H9 (cell line): Measurements from ENCODE around the gene RND1. TPM values are rescaled to one million over a fixed set of nuclear protein-coding genes. Genes with fewer than 3 reads are reported as not detected.

Source experiments
- DNase-seq: peaks from one replicate; pipeline ENCODE4 v3.0.0-alpha.2; 2017
- H2AFZ ChIP-seq: one replicate; pipeline ENCODE4 v1.6.1; 2013; ENCODE audit warnings: mild to moderate bottlenecking, low read length, control low read depth, moderate library complexity
- H2AK5ac ChIP-seq: 2 replicates; pipeline ENCODE4 v1.6.1; 2013; ENCODE audit warnings: low read length, control low read depth, mixed read lengths; ENCODE audit not compliant: insufficient read length
- H2BK120ac ChIP-seq: one replicate; pipeline ENCODE4 v1.6.1; 2013; ENCODE audit warnings: low read depth, mild to moderate bottlenecking, low read length, control low read depth, inconsistent platforms; ENCODE audit not compliant: poor library complexity, severe bottlenecking
- H2BK12ac ChIP-seq: 2 replicates; pipeline ENCODE4 v1.6.1; 2013; ENCODE audit warnings: low read length, control low read depth, mixed read lengths, low read depth; ENCODE audit not compliant: insufficient read length
- H2BK15ac ChIP-seq: 2 replicates; pipeline ENCODE4 v1.6.1; 2013; ENCODE audit warnings: low read depth, low read length, control low read depth
- H2BK20ac ChIP-seq: one replicate; pipeline ENCODE4 v1.6.1; 2013; ENCODE audit warnings: low read depth, mild to moderate bottlenecking, low read length, control low read depth, inconsistent platforms; ENCODE audit not compliant: poor library complexity, severe bottlenecking
- H2BK5ac ChIP-seq: 2 replicates; pipeline ENCODE4 v1.6.1; 2013; ENCODE audit warnings: low read length, control low read depth, mixed read lengths; ENCODE audit not compliant: insufficient read length
- H3K14ac ChIP-seq: 2 replicates; pipeline ENCODE4 v1.6.1; 2013; ENCODE audit warnings: low read length, control low read depth; ENCODE audit not compliant: insufficient read depth
- H3K18ac ChIP-seq: 2 replicates; pipeline ENCODE4 v1.6.1; 2013; ENCODE audit warnings: low read depth, mild to moderate bottlenecking, mixed read lengths, low read length, control low read depth; ENCODE audit not compliant: insufficient read length
- H3K23ac ChIP-seq: 2 replicates; pipeline ENCODE4 v1.6.1; 2013; ENCODE audit warnings: low read length, control low read depth, mixed read lengths, low read depth; ENCODE audit not compliant: insufficient read length
- H3K23me2 ChIP-seq: 2 replicates; pipeline ENCODE4 v1.6.1; 2013; ENCODE audit warnings: low read depth, mild to moderate bottlenecking, mixed read lengths, low read length, control low read depth; ENCODE audit not compliant: insufficient read length, poor library complexity, severe bottlenecking
- H3K27ac ChIP-seq: 2 replicates; pipeline ENCODE4 v1.5.1; 2013; ENCODE audit warnings: low read length, control low read depth, mixed read lengths, low read depth; ENCODE audit not compliant: insufficient read length
- H3K27me3 ChIP-seq: 2 replicates; pipeline ENCODE4 v1.6.1; 2013; ENCODE audit warnings: low read length, control low read depth, inconsistent platforms; ENCODE audit not compliant: insufficient read depth
- H3K4ac ChIP-seq: 2 replicates; pipeline ENCODE4 v1.6.1; 2013; ENCODE audit warnings: low read depth, mild to moderate bottlenecking, control low read depth, inconsistent platforms, low read length, moderate library complexity
- H3K4me1 ChIP-seq: 2 replicates; pipeline ENCODE4 v1.6.1; 2013; ENCODE audit warnings: low read length, control low read depth, inconsistent platforms; ENCODE audit not compliant: insufficient read depth
- H3K4me2 ChIP-seq: 2 replicates; pipeline ENCODE4 v1.6.1; 2013; ENCODE audit warnings: low read length, control low read depth, mixed read lengths; ENCODE audit not compliant: insufficient read length, insufficient read depth
- H3K56ac ChIP-seq: 2 replicates; pipeline ENCODE4 v1.6.1; 2013; ENCODE audit warnings: low read depth, mild to moderate bottlenecking, mixed read lengths, low read length, control low read depth; ENCODE audit not compliant: insufficient read length
- H3K79me1 ChIP-seq: 2 replicates; pipeline ENCODE4 v1.6.1; 2013; ENCODE audit warnings: low read depth, mild to moderate bottlenecking, moderate library complexity, low read length, control low read depth, inconsistent platforms; ENCODE audit not compliant: insufficient read depth, poor library complexity, severe bottlenecking
- H3K79me2 ChIP-seq: 2 replicates; pipeline ENCODE4 v1.6.1; 2013; ENCODE audit warnings: low read length, control low read depth, inconsistent platforms; ENCODE audit not compliant: insufficient read depth
- H3K9ac ChIP-seq: 2 replicates; pipeline ENCODE4 v1.6.1; 2013; ENCODE audit warnings: low read length, control low read depth, mixed read lengths; ENCODE audit not compliant: insufficient read length; ENCODE audit errors: extremely low read depth
- H3K9me3 ChIP-seq: one replicate; pipeline ENCODE4 v1.6.1; 2013; ENCODE audit warnings: low read depth, low read length, inconsistent platforms; ENCODE audit not compliant: control insufficient read depth
- H3T11ph ChIP-seq: one replicate; pipeline ENCODE4 v1.6.1; 2013; ENCODE audit warnings: mild to moderate bottlenecking, low read length, control low read depth, inconsistent platforms
- H4K20me1 ChIP-seq: one replicate; pipeline ENCODE4 v1.6.1; 2013; ENCODE audit not compliant: control insufficient read depth, insufficient read length, insufficient read depth
- H4K5ac ChIP-seq: 2 replicates; pipeline ENCODE4 v1.6.1; 2013; ENCODE audit warnings: low read depth, mild to moderate bottlenecking, mixed read lengths, low read length, control low read depth; ENCODE audit not compliant: insufficient read length
- H4K8ac ChIP-seq: replicated peaks from 2 replicates; pipeline ENCODE4 v1.6.1; 2013; ENCODE audit warnings: low read length, control low read depth, mixed read lengths, low read depth; ENCODE audit not compliant: insufficient read length
- H4K91ac ChIP-seq: 2 replicates; pipeline ENCODE4 v1.6.1; 2013; ENCODE audit warnings: low read depth, mild to moderate bottlenecking, moderate library complexity, mixed read lengths, low read length, control low read depth; ENCODE audit not compliant: insufficient read length
- H3K27ac Mint-ChIP-seq, 3 experiments: 2 replicates in 2 of 3; 3 replicates in 1 of 3; pipeline ENCODE4 v1.8.0; 2020 to 2021; ENCODE audit warnings: mixed read lengths in 3 of 3, mild to moderate bottlenecking in 1 of 3, moderate library complexity in 1 of 3
- H3K27me3 Mint-ChIP-seq: 2 replicates; pipeline ENCODE4 v1.8.0; 2021; ENCODE audit warnings: low read depth, mild to moderate bottlenecking, moderate library complexity, mixed read lengths
- H3K36me3 Mint-ChIP-seq, 3 experiments: 2 replicates in 2 of 3; 3 replicates in 1 of 3; pipeline ENCODE4 v1.8.0; 2020 to 2021; ENCODE audit warnings: low read depth in 3 of 3, mixed read lengths in 3 of 3; ENCODE audit not compliant: insufficient read depth in 1 of 3
- H3K4me1 Mint-ChIP-seq, 2 experiments: 2 replicates each; pipeline ENCODE4 v1.8.0; 2020; ENCODE audit warnings: mixed read lengths in 2 of 2
- H3K4me3 Mint-ChIP-seq, 2 experiments: 2 replicates in 1 of 2; 3 replicates in 1 of 2; pipeline ENCODE4 v1.8.0; 2020 to 2021; ENCODE audit warnings: mild to moderate bottlenecking in 2 of 2, mixed read lengths in 2 of 2, moderate library complexity in 1 of 2
- H3K9me3 Mint-ChIP-seq, 2 experiments: 2 replicates in 1 of 2; 3 replicates in 1 of 2; pipeline ENCODE4 v1.8.0; 2020; ENCODE audit warnings: mild to moderate bottlenecking in 2 of 2, mixed read lengths in 2 of 2, moderate library complexity in 1 of 2
- WGBS: extraction: QIAGEN DNeasy Blood & Tissue Kit; methylation state at CpG from one replicate; pipeline ENCODE4 v1.1.7; 2013; ENCODE audit warnings: missing lambda C conversion rate, low lambda C conversion rate, mixed read lengths; ENCODE audit not compliant: insufficient read length; ENCODE audit errors: extremely low coverage; 5-methylcytosine and 5-hydroxymethylcytosine counted together
- total RNA-seq: library from RNA; stranded (reverse); gene quantifications from 2 replicates; pipeline ENCODE4 v1.2.1, GENCODE V29; 2021
- TF ChIP-seq, protein P1 (sequence below): fragments of 200-600 bp; sonication (generic); conservative IDR thresholded peaks from 3 replicates; pipeline ENCODE4 v1.8.0; 2021; ENCODE audit warnings: antibody characterized with exemption, mild to moderate bottlenecking

The RND1 gene
- total RNA-seq, 1 experiment from 2014 or later: 9.7 TPM

DNA sequence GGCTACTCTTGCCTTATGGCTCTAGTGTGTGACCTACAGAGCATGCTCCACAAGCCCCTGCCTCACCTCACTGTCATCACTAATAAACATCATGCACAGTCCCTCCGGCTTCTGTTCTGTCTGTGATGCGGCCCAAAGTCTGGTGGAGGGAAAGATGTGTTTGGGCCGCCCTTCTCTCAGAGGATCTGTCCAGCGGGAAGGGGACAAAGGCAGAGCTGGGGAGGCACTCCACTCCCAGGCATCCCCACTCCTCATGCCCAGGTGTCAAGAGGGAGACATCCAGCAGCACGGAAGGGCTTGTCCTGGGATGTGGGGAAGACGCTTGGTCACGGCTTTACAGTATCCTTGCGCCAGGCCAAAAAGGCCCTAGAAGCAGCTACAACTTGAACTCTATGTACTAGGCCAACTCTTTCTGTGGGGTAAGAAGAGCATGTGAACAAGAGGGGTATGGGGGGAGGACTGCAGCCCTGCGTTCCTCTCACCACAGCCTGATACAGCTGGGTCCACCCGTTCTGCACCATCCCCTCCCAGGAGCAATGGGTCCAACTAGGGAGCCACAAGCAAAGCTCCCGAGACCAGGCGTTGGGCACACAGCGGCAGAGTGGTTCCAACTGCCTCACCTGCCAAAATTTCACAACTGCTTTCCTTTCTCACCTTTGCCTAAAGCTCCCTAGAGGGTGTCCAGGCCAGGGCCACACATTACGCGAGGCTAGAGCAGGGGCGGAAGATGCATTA, 36.7 kb downstream of the RND1 start:
- Histone ChIP-seq H3K18ac (no peak overlapping the region), H3K4me1 (no peaks in the 10 kb centered on the region), H3T11ph (no peak overlapping the region), H3K23me2 (no peaks in the 10 kb centered on the region), H4K8ac (no peak overlapping the region), H4K5ac (no peak overlapping the region), H3K56ac (no peak overlapping the region), H2AK5ac (no peak overlapping the region), H2AFZ (no peak overlapping the region), H3K27ac (no peak overlapping the region), H3K14ac (no peak overlapping the region; the same call in 1 of the 2 replicates), H2BK5ac (no peak overlapping the region), H2BK20ac (no peak overlapping the region), H2BK15ac (no peak overlapping the region), H3K9me3 (no peaks in the 10 kb centered on the region), H3K4ac (no peak overlapping the region), H3K4me2 (no peak overlapping the region), H4K20me1 (no peaks in the 10 kb centered on the region), H3K27me3 (no peaks in the 10 kb centered on the region), H2BK120ac (no peak overlapping the region), H3K79me1 (no peaks in the 10 kb centered on the region), H4K91ac (no peak overlapping the region), H3K23ac (no peak overlapping the region), H2BK12ac (no peak overlapping the region), H3K9ac (no peak overlapping the region), H3K79me2 (no peaks in the 10 kb centered on the region)
- peaks cover 34 to 95% (median 72%) of the 10 kb centered on the region in 3 experiments; a peak in 6 of 7 replicates for H3K36me3 Mint-ChIP-seq
- H3K27ac Mint-ChIP-seq: peak overlapping the region in 2 of 3 experiments; percentile 4 to 12; a peak in 4 of 7 replicates
- TF ChIP-seq, protein P1, sequence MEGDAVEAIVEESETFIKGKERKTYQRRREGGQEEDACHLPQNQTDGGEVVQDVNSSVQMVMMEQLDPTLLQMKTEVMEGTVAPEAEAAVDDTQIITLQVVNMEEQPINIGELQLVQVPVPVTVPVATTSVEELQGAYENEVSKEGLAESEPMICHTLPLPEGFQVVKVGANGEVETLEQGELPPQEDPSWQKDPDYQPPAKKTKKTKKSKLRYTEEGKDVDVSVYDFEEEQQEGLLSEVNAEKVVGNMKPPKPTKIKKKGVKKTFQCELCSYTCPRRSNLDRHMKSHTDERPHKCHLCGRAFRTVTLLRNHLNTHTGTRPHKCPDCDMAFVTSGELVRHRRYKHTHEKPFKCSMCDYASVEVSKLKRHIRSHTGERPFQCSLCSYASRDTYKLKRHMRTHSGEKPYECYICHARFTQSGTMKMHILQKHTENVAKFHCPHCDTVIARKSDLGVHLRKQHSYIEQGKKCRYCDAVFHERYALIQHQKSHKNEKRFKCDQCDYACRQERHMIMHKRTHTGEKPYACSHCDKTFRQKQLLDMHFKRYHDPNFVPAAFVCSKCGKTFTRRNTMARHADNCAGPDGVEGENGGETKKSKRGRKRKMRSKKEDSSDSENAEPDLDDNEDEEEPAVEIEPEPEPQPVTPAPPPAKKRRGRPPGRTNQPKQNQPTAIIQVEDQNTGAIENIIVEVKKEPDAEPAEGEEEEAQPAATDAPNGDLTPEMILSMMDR: no peak
- DNase-seq: no peak
- H3K4me1 Mint-ChIP-seq: peaks cover under 1 to 6% of the 10 kb centered on the region in 2 experiments; a peak in 3 of 4 replicates
- H3K4me3 Mint-ChIP-seq: no peak overlapping the region
- no peaks in the 10 kb centered on the region for H3K9me3 Mint-ChIP-seq
- WGBS: no CpG with 5 or more reads among the region's 16 CpGs
- H3K27me3 Mint-ChIP-seq: no peaks in the 10 kb centered on the region; the same call in 1 of the 2 replicates
